NCI-H345 treated with DMSO at 0.1 percent for 48 hours (cell line): ENCODE data around the gene AGO3.

Experiments
- DNase-seq: peaks from one replicate; lab custom pipeline; 2025; ENCODE audit not compliant: unreplicated experiment; lab: John Stamatoyannopoulos, UW

AGO3 gene

GRCh38 chr1:36119456-36119855, 188.6 kb downstream of the AGO3 start:
- DNase-seq = no peak
